ENCODE data around the gene DHRS11. TPM values are rescaled to one million over a fixed set of nuclear protein-coding genes. Genes with fewer than 3 reads are reported as not detected.
"Not testable (repeated sequence)": the region's sequence is repeated elsewhere in the genome, so short reads cannot be mapped to it uniquely, and the experiment has no call there.

The DHRS11 gene
- total RNA-seq, 1 donor from 2014 or later = 5.7 TPM

GRCh38 chr17:36600465-36600864 is 8.8 kb downstream of the DHRS11 start:
- Histone ChIP-seq H3K4me1 (peaks cover 13% of the 10 kb centered on the region), H3K4me3 (peak overlapping the region; percentile 85), H3K27me3 (no peaks in the 10 kb centered on the region), H3K9me3 (no peaks in the 10 kb centered on the region), H3K27ac (peak overlapping the region; percentile 89), H3K36me3 (no peaks in the 10 kb centered on the region)
- DNase-seq (peak; percentile 54), ATAC-seq (no peak)
- no peak for TF ChIP-seq CTCF (IDR thresholded peaks at IDR 0.05)
- intact Hi-C loops (cut with DNase I) = no loop called here

- intact Hi-C loops (cut with DNase I) = no loop called here
Measured at GRCh38 chr17:36600936-36601302, 9.2 kb downstream of the DHRS11 start.

GRCh38 chr17:36601303-36602029 is 9.8 kb downstream of the DHRS11 start, which contains the start of gene MRM1:
MRM1 (plus strand) TSS chr17:36601583; CDS start chr17:36601811, 228 bp downstream.
- ATAC-seq (peak; percentile 96), DNase-seq (peak; percentile 97)
- Histone ChIP-seq H3K4me3 (peak within 1 kb of the TSS; percentile 85), H3K27ac (peak within 1 kb of the TSS; percentile 89), H3K27me3 (no peaks in the 10 kb centered on the region), H3K4me1 (peaks cover 13% of the 10 kb centered on the region), H3K36me3 (no peaks in the 10 kb centered on the region), H3K9me3 (no peaks in the 10 kb centered on the region)
- intact Hi-C loops (cut with DNase I) = no loop called here
- TF ChIP-seq CTCF (IDR thresholded peaks at IDR 0.05) = no peak

More at GRCh38 chr17:36600936-36601302, 9.2 kb downstream of the DHRS11 start:
- H3K4me1 ChIP-seq = peaks cover 13% of the 10 kb centered on the region
- no peaks in the 10 kb centered on the region for H3K27me3 ChIP-seq
- TF ChIP-seq CTCF (IDR thresholded peaks at IDR 0.05) = no peak
- ATAC-seq (no peak), DNase-seq (no peak)
- H3K4me3 ChIP-seq = peak overlapping the region; percentile 85
- no peaks in the 10 kb centered on the region for H3K36me3 ChIP-seq
- H3K9me3 ChIP-seq = no peaks in the 10 kb centered on the region
- H3K27ac ChIP-seq = peak overlapping the region; percentile 89

GRCh38 chr17:36602030-36602748 is 10.5 kb downstream of the DHRS11 start:
- intact Hi-C loops (cut with DNase I) = no loop called here

GRCh38 chr17:36602924-36603384 is 11.3 kb downstream of the DHRS11 start:
- H3K4me1 ChIP-seq = peaks cover 13% of the 10 kb centered on the region
- no peaks in the 10 kb centered on the region for H3K27me3 ChIP-seq
- ATAC-seq (peak; percentile 42), DNase-seq (peak; percentile 66)
- intact Hi-C loops (cut with DNase I) = no loop called here
- no peaks in the 10 kb centered on the region for H3K9me3 ChIP-seq
- no peaks in the 10 kb centered on the region for H3K36me3 ChIP-seq
- no peak overlapping the region for H3K27ac ChIP-seq
- peak; percentile 82 for TF ChIP-seq CTCF (IDR thresholded peaks at IDR 0.05)
- H3K4me3 ChIP-seq = peak overlapping the region; percentile 85

More at GRCh38 chr17:36602030-36602748, 10.5 kb downstream of the DHRS11 start:
- Histone ChIP-seq H3K36me3 (no peaks in the 10 kb centered on the region), H3K9me3 (no peaks in the 10 kb centered on the region), H3K27ac (peak overlapping the region; percentile 89), H3K4me3 (peak overlapping the region; percentile 85), H3K4me1 (peaks cover 13% of the 10 kb centered on the region), H3K27me3 (no peaks in the 10 kb centered on the region)
- DNase-seq = peak; percentile 65
- no peak for TF ChIP-seq CTCF (IDR thresholded peaks at IDR 0.05)
- no peak for ATAC-seq

GRCh38 chr17:36605028-36605427 is 13.3 kb downstream of the DHRS11 start:
- DNase-seq; H3K27ac ChIP-seq; H3K9me3 ChIP-seq; H3K27me3 ChIP-seq; H3K4me3 ChIP-seq; ATAC-seq; intact Hi-C loops (cut with DNase I); H3K36me3 ChIP-seq: not testable (repeated sequence)
- peaks cover 13% of the 10 kb centered on the region for H3K4me1 ChIP-seq
